SK-N-SH (cell line): Measurements from ENCODE around the gene RNF168. TPM values are rescaled to one million over a fixed set of nuclear protein-coding genes. Genes with fewer than 3 reads are reported as not detected.

Experiments used
- CHD2 ChIP-seq: fragments of 150-350 bp; IDR thresholded peaks from 2 replicates; pipeline ENCODE4 v1.6.1; 2018; ENCODE audit warnings: low read length; ENCODE audit not compliant: partially characterized antibody
- EZH2phosphoT487 ChIP-seq: fragments of 200-600 bp; sonication (generic); IDR thresholded peaks from 2 replicates; pipeline ENCODE4 v1.6.1; 2017; ENCODE audit warnings: low read depth, mixed run types, mild to moderate bottlenecking, antibody characterized with exemption, moderate library complexity, borderline replicate concordance
- FOXM1 ChIP-seq: IDR thresholded peaks from 2 replicates; pipeline ENCODE4 v1.4.0; 2012; ENCODE audit warnings: low read depth, mild to moderate bottlenecking
- GABPA ChIP-seq: IDR thresholded peaks from 2 replicates; pipeline ENCODE4 v1.4.0; 2012; ENCODE audit warnings: low read depth, mild to moderate bottlenecking
- GATA2 ChIP-seq: sonication (generic); formaldehyde crosslinking; IDR thresholded peaks from 2 replicates; pipeline ENCODE4 v1.5.0; 2020; ENCODE audit warnings: mild to moderate bottlenecking, missing genetic modification reagents
- MEF2A ChIP-seq: IDR thresholded peaks from 2 replicates; pipeline ENCODE4 v1.4.0; 2012; ENCODE audit warnings: low read depth, borderline replicate concordance
- PBX3 ChIP-seq: IDR thresholded peaks from 2 replicates; pipeline ENCODE4; 2012
- RAD21 ChIP-seq: IDR thresholded peaks from 2 replicates; pipeline ENCODE4 v1.6.1; 2012; ENCODE audit warnings: mild to moderate bottlenecking, low read length
- RCOR1 ChIP-seq: fragments of 150-350 bp; IDR thresholded peaks from 2 replicates; pipeline ENCODE4 v1.6.1; 2017; ENCODE audit warnings: antibody characterized with exemption, low read length
- REST ChIP-seq: IDR thresholded peaks from 2 replicates; pipeline ENCODE4 v1.6.1; 2012; ENCODE audit warnings: mild to moderate bottlenecking, low read depth, low read length, moderate library complexity
- RXRA ChIP-seq: IDR thresholded peaks from 2 replicates; pipeline ENCODE4 v1.4.0; 2012; ENCODE audit warnings: low read depth, mild to moderate bottlenecking, borderline replicate concordance
- SIN3A ChIP-seq: IDR thresholded peaks from 2 replicates; pipeline ENCODE4 v1.6.1; 2012; ENCODE audit warnings: low read depth, mild to moderate bottlenecking, low read length, moderate library complexity, borderline replicate concordance
- SMC3 ChIP-seq: IDR thresholded peaks from 2 replicates; pipeline ENCODE4 v1.6.1; 2012; ENCODE audit warnings: low read depth, low read length, improper control_type of control experiment
- TCF12 ChIP-seq: IDR thresholded peaks from 2 replicates; pipeline ENCODE4 v1.4.0; 2012
- TEAD4 ChIP-seq: IDR thresholded peaks from 2 replicates; pipeline ENCODE4 v1.4.0; 2012; ENCODE audit warnings: mild to moderate bottlenecking, borderline replicate concordance; ENCODE audit not compliant: insufficient read depth
- USF1 ChIP-seq: IDR thresholded peaks from 2 replicates; pipeline ENCODE4 v1.4.0; 2012; ENCODE audit warnings: low read depth, borderline replicate concordance
- YY1 ChIP-seq: IDR thresholded peaks from 2 replicates; pipeline ENCODE4 v1.4.0; 2012; ENCODE audit warnings: low read depth, mild to moderate bottlenecking
- ZBTB33 ChIP-seq: IDR thresholded peaks from 2 replicates; pipeline ENCODE4 v1.4.0; 2012; ENCODE audit warnings: low read depth, borderline replicate concordance
- polyA plus RNA-seq, 3 experiments: library from polyadenylated mRNA; depleted of rRNA; stranded (reverse); fragments of >200 nt; gene quantifications; 2 replicates each; pipeline ENCODE4 v1.2.3, GENCODE V29; 2012

Gene RNF168
- polyA plus RNA-seq, 1 of the 3 experiments (the other 2 are of a cell fraction) = 1.9 TPM

GRCh38 chr3:196432137-196432879 lies 71.3 kb downstream of the RNF168 start, which contains the start of gene UBXN7 (continued):
- TF ChIP-seq USF1 (no peak), YY1 (peak; percentile 90), CHD2 (peak; percentile 57), ZBTB33 (no peak), RXRA (no peak), TEAD4 (no peak), EZH2phosphoT487 (no peak), PBX3 (no peak), SIN3A (0 out of 2 replicates have a peak, but pooled peaks have one; percentile 44), MEF2A (no peak), GATA2 (no peak), GABPA (no peak), FOXM1 (no peak), RCOR1 (no peak; the same call in 1 of the 2 replicates), TCF12 (no peak), REST (no peak), RAD21 (no peak), SMC3 (no peak)
